Measurements from ENCODE around the gene BTBD16.

BTBD16 gene

DNA sequence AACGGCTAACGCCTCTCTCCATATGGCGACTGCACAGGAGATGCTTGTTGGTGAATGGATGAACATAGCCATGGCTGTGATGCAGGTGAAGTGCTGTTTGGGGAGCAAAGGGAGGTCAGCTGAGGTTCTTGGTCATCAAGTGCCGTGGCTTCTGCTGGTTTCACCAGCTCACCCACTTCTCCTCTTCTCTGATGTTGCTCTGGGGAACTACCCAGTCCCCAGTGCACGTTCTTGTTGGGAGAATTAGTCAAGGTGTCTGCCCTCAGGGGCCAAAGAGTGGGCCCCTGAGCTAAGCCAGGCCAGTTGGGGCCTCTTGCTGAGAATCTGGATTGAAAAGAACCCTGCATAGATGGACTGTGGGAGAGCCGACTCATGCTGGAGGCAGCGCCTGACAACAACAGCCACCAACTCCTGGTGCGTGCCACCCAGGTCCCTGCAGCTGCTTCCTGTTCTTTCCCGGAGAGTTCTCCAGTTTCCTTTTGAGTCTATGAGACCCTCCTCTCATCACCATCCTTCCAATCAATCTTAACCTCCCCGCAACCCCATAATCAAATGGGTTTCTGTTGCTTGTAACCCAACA lies 3.0 kb downstream of the BTBD16 start:
- no peak for DNase-seq

DNA sequence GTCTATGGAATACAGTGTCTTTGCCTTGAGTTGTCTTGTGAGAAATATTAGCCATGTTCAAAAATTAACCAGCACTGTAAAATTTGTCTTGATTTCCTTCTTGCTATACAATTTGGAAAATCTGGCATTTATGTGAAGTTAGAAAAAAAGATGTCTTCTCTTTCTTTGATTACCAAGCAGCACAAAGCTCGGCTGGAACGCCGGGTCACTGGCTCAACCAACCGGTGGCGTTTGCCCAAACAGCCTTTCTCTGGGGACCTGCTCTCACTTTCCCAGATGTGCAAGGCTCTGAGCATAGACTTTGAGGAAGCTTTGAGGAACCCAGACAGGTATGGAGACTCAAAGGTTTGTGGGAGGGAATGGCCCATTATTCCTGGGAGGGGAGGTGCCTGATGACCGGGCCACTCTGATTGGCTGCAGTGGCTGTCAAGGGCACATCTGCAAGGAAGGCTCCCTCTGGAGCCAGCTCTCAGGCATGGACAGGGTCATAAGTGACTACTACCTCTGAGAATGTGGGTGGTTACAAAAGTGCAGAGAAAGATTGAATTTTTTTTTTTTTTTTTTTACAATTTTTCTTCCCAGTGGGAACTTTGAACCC lies 5.6 kb downstream of the BTBD16 start:
- no peak for DNase-seq

DNA sequence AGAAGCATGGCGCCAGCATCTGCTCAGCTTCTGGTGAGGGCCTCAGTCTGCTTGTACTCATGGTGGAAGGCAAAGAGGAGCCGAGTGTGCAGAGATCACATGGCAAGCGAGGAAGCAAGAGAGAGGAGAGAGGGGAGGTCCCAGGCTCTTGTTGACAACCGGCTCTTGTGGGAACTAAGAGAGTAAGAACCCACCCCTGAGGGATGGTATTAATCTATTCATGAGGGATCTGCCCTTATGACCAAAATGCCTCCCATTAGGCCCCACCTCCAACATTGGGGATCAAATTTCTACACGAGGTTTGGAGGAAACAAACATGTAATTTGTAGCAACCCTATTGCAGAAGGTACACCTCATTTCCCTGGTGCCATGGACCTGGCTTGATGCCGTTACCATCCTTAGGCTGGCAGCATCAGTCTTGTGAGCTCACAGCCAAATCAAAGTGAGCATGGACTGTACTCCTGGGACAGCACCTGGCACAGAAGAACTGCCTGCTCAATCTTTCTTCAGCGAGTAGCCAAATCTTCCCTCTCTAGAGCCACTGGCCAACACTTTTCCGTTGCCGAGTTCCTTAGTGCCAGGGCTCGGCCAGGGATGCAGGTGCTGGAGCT lies 6.5 kb downstream of the BTBD16 start:
- no peak for DNase-seq

DNA sequence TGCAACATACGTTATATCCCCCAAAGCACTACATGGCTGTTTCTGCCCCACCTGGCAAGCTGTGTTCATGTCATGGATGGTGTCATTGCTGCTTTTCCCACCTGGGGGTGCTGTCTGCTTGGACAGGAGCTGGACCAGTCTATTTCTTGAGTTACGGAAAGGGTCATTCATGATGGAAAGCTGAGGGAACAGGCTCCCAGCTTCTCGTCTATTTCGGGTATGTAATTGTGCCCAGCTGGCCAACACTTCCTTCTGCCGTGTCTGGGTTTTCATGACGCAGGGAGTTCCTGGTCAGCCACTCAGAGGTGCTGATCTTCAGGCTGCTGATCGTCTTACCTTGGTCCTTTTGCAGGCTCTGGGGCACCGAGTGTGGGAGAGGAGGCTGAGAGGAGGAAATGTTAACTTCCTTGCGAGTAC lies 8.6 kb downstream of the BTBD16 start:
- peak; percentile 33 for DNase-seq

DNA sequence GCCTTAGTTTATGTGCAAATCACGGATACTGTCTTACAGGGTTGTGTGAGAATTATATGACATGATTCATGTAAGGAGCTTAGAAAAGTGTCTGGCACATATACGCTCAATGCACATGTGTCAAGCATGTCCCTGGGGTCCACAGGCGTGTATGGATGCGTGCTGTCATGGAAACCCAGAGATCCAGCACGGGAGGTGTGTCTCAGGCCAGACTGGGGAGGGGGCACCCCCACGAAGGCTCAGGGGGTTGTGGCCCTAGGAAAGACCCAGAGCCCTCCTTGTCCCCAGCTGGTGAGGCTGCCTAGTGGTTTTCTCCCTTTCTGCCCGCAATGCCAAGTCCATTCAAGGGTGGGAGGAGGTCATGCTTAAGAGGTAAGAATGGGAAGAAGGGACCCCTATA lies 9.1 kb downstream of the BTBD16 start:
- no peak for DNase-seq

DNA sequence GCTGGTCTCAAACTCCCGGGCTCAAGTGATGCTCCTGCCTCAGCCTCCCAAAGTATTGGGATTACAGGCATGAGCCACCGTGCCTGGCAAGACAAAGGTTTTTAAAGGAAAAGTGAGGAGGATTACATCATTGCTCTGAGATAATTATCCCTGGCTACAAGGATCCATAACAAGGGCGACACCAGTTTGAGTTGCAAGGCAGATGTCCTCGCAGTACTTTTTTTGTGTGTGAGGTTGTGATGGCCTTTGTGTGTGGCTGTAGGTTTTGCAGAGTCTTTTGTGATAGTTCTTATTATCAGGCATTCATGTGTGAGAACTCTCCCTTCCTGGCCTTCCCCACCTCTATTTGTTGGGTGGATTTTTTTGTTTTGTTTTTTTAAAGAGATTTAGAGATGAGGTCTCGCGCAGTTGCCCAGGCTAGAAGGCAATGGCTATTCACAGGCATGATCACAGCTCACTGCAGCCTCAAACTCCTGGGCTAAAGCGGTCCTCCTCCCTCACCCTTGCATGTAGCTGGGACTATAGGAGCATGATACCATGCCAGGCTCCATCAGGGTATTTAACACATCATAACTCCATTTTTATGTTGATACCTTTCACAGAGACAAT lies 10.0 kb downstream of the BTBD16 start:
- no peak for DNase-seq

DNA sequence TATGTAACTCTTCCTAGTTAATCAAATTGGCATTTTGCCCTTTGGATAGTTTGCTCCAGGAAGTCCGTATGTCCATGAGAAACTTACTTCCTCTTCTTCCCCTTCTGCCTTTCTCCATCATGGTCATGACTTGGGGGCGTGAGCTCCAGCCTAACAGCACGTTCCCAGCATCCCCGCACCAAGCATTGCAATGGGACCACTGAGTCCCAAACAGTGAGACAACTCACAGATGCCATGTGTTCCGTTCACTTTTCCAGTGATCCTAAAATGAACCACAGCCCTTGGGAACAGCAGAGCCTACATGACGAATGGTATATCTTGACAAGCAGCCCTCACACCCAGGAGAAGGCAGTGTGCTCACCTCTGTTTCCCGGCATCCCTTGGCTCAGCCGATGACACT lies 10.7 kb downstream of the BTBD16 start:
- DNase-seq, result no peak

DNA sequence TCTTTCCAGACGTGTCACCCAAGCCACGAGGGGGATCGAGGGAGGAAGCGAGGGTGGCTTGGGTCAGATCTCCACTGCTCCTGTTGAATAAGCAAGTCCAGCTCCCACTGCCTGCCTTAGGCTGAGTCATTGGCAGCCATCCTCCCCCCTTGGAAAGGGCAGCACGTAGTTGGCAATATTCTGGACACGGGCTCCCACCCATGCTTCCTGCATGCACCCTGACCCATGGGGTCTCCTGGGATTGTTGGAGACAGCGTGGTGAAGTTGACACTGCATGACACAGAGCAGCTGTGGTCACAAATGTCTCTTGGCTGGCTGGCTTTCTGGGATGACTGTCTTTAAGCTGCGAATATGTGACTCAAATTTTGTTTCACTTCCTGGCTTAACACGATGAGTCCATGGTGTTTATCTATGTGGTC lies 11.2 kb downstream of the BTBD16 start:
- DNase-seq, result no peak

DNA sequence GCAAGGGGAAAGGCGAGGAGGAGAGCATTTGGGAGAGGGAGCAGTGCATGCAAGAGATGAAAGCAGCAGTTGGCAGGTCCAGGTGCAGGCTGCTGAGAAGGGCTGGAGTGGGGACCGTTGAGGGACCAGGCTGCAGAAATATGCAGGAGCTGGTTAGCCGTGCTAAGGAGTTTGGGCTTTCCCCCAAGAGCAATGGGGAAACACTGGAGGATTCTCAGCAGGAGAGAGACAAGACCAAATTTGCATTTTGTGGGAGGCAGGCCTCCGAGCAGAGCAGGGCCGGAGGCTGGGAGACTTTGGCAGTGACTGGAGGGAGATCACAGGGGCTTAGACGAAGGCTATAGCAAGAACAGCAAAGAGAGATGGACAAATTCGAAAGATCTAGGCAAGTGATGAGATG lies 11.8 kb downstream of the BTBD16 start:
- DNase-seq, result no peak

DNA sequence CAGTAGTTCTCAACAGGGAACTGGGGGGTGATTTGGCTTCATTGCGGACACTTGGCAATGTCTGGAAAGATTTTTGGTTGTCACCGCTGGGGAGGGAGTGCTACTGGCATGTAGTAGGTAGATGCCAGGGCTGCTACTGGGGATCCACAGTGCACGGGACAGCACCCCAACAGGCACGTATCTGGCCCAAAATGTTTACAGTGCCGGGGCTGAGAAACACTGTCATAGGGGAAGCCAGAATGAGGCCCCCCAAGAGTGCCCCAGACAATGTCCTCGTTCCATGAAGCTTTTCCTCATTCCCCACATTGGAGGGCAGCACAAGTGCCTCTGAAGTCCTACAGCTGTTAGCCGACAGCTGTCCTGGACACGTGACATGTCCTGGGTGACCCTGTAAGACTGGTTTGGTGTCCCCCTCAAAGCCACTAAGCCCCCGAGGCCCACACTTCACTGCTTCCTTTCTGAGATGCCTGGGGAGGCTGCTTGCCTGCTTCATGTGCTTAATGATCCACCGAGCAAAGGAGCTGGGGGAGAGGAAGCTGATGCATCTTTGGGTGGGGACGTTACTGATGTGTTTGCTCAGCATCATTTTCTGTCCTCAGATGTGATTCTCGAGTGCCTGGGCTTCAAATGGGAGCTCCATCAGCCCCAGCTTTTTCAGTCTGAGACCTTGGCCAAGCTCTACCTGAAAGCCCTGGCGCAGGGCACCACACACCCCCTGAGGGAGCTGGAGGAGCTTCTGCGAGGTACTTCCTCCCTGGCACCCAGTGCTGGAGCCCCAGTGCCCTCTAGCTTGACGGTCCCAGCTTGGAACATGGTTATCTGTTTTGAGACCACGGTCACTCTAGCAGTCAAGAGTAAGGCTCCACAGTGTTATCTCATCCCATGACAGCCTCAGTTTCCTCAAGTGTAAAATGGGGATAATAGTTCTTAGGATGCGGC lies 14.7 kb downstream of the BTBD16 start:
- no peak for DNase-seq

DNA sequence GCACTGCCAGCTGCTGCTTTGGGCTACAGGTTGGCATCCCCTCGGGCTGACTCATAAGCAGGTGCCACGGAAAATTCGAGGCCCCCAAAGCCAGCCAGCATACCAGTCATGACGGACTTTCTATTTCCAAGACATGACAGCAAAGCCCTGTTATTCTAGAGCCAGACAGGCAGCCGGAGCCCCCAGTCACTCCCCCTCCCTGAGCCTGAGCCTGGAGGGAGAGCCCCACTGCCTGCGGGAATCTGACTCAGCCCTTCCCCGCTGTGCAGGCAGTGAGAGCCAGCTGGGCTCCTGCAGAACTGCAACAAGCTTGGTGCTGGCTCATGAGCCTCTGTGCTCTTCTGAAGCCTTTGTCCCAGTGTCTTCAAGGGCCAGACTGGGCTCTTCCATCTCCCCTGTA lies 15.8 kb downstream of the BTBD16 start:
- no peak for DNase-seq

DNA sequence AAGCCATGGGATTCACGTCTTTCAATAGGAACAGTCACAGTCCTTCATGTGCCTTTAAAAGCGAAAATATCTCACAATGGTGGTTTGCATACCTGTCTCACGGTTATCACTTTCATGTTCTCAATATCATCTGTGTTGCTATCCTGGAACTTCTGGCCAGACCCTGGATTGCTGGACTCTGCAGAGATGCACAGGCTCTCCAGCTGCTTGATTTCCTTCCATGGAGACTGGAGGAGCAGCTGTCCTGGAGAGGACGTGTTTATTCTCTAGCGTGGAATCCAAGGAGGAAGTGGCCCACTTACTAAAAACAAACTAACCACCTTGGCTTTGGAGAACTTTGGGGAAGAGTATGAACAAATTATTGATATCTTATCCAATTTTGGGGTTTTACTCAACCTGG lies 16.5 kb downstream of the BTBD16 start:
- DNase-seq, result no peak

DNA sequence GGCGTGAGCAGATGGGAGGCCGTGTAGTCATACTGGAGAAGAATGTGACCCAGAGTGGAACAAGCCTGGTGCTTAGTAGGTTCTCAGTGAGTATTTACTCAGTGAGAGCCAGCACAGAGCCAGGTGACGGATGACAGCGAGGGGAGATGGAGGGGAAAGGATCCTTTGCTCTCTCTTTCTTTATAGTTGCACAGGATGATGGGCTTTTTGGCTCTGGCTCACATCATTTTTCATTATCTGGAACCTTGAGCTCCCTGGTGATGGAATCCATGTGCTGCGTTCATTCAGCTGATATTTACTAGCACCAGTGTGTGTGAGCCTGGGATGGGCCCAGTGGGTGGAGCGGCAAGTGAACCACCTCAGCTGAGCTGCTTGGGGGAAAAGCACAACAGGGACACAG lies 17.2 kb downstream of the BTBD16 start:
- no peak for DNase-seq

DNA sequence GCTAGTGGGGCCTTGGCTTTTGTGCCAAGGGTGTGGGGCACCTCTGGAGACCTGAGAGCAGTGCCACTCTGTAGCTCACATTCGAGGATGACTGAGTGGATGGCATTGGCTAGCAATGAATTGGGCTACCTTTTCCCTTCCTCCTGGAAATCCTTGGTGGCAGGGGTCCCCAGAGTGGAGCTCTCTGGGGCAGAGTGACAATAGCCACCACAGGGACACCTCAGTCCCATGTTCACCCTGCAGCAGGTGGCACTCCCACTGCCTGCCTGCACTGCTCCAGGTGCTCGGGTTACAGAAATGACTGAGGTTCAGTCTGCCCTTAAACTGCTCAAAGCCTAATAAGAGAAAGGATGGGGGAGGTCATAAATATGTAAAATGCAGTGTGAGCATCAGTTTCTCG lies 17.8 kb downstream of the BTBD16 start:
- DNase-seq, result no peak

DNA sequence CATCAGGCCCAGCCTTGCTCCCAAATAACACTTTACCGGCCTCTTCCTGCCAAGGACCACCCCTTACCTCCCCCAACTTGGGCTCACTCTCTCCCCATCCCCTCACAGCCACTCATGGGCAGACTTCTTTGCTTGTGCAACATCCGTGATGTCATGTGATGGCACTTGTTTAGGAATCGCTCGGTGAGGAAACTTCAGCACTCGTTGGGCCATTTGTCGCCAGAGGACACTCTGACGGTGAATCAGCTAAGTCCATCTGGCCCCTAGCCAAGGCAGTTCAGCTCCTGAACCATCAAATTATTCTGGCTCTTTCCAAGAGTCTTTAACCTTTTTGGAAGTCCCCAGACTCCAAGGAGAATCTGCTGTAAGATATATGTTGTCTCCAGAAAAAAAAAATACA lies 19.2 kb downstream of the BTBD16 start:
- DNase-seq, result no peak

DNA sequence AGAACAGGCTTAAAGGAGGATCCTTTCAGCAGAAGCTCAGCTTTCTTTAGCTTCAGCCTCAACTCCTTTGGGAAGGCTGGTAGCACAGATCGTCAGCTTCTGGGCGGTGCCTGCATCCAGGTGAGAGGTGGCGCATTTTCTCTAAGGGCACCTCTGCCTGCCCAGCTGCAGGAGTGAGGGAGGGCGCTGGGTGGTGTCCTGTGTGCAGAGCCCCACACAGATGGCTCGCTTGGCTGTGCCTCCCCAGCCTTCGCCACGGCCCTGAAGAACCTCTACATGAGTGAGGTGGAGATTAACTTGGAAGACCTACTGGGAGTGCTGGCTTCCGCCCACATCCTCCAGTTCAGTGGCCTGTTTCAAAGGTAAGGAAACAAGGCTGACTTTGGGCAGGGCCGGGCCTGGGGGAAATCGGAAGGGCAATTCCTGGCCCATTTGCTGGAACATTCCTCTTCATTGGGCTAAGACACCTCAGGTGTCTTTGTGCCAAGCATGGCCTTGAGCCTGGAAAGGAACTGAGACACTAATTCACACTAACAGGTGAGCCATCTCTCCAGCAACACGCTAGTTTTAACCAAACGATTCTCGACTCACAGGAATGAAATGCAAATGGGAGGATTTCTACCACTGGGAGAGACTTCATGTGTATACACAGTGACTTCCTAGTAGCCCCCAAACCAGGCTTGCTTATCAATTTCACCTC lies 19.9 kb downstream of the BTBD16 start:
- DNase-seq, result no peak

DNA sequence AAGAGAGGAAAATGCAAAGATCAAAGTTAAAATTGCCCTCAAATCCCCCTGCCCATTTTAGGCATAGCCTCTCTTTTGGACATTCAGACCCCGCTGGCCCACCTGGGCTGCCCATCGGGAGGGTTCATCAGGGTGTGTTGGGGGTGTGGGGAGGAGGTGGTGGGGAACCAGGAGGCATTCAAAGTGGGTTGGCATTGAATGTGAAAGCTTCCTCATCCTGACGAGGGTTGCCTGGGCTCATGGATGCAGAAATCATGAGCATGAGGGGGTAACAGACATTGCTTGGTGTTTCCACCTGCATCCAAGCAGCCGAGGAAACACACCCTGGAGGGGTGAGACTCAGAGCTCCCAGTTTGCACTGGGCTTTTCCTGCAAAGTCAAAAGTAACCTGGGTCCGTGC lies 20.6 kb downstream of the BTBD16 start:
- no peak for DNase-seq

DNA sequence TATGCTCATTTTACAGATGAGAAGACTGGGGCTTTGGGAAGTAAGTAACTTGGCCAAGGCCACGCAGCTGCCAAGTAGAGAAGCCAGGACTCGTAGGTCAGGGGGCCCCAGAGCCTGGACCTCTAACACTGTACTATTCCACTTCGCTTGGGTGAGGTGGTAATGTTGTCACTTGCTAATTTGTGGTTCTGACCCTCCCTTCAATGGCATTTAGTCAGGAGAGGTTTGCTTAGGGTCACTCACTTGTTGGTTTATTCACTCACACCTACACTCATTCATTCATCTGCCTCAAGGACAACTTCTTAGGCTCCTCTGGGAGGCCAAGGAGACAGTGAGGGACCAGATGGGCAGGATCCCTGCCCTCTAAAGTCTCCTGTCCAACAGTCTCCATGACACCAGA lies 21.3 kb downstream of the BTBD16 start:
- DNase-seq, result no peak

DNA sequence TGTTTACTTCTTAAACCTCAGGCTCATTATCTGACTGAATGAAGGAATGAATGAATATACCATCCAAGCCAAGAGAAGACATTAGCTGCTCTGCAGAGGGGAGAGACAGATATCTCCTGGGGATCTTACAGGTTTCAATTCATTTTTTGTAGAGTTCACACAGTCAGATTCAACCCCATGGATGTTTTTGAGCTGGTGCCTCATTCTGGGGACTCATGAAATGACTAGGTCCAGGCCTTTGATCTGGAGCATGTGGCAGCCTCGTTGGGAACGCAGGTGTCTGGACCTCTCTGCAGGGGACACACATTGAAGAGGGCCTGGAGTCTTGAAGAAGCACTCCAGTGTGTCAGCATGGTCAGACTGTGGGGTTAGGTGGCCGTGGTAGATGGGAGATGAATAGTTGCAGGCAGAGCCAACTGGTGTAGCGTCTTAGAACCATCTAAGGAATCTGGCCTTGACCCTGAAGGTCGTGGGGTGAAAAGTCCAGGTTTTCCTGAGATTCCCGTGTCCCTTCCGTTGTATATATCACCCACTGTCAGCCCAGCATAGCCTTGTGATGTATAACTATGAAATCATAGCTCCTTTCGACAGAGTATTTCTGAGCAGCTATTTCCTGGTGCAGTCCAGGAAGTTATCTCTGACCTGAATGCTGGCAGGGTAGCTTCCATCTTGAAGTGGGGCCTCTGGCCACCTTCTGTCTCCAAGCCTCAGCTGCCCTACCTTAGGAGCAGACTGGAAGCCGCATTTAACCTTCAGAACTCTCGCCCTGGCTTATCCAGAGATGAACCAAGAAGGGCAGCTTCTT lies 22.3 kb downstream of the BTBD16 start:
- DNase-seq, result no peak

DNA sequence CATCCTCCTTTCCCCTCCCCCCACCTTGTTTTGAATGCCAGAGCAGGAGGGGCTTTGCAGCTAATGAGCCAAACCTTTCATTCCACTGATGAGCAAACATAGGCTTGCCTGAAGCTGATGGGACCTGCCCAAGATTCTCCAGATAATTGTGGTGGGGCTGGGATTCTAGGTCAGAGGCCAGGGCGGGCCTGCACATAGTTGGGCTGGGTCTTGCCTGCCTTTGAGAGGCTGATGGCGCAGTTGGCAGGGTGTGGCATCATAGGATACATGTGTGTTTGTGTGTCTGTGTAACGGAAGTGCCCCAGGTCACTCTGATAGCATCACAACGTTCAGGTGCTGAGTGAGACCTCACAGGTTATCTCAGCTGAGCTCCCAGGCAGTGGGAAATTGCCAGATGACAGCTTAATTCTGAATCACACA lies 22.9 kb downstream of the BTBD16 start:
- no peak for DNase-seq

All from right kidney (tissue), 1 donor.